ENCODE results near the gene HDAC1.

DNA sequence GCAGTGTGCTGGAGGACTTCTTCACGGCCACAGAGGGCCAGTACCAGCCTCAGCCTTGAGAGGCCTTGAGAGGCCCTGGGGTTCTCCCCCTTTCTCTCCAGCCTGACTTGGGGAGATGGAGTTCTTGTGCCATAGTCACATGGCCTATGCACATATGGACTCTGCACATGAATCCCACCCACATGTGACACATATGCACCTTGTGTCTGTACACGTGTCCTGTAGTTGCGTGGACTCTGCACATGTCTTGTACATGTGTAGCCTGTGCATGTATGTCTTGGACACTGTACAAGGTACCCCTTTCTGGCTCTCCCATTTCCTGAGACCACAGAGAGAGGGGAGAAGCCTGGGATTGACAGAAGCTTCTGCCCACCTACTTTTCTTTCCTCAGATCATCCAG lies 6.2 kb upstream of the HDAC1 start:
- TF ChIP-seq EP300 (IDR thresholded peaks at IDR 0.05) = no peak
- TF ChIP-seq, protein P1, sequence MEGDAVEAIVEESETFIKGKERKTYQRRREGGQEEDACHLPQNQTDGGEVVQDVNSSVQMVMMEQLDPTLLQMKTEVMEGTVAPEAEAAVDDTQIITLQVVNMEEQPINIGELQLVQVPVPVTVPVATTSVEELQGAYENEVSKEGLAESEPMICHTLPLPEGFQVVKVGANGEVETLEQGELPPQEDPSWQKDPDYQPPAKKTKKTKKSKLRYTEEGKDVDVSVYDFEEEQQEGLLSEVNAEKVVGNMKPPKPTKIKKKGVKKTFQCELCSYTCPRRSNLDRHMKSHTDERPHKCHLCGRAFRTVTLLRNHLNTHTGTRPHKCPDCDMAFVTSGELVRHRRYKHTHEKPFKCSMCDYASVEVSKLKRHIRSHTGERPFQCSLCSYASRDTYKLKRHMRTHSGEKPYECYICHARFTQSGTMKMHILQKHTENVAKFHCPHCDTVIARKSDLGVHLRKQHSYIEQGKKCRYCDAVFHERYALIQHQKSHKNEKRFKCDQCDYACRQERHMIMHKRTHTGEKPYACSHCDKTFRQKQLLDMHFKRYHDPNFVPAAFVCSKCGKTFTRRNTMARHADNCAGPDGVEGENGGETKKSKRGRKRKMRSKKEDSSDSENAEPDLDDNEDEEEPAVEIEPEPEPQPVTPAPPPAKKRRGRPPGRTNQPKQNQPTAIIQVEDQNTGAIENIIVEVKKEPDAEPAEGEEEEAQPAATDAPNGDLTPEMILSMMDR (IDR thresholded peaks at IDR 0.05) = no peak

Measured in gastroesophageal sphincter (tissue), 3 donors.